ENCODE data around the gene PLCG2.
"Not testable (repeated sequence)": the region's sequence is repeated elsewhere in the genome, so short reads cannot be mapped to it uniquely, and the experiment has no call there.

The PLCG2 gene

GRCh38 chr16:81755915-81756614, 23.0 kb upstream of the PLCG2 start:
- DNase-seq, result no peak

DNA sequence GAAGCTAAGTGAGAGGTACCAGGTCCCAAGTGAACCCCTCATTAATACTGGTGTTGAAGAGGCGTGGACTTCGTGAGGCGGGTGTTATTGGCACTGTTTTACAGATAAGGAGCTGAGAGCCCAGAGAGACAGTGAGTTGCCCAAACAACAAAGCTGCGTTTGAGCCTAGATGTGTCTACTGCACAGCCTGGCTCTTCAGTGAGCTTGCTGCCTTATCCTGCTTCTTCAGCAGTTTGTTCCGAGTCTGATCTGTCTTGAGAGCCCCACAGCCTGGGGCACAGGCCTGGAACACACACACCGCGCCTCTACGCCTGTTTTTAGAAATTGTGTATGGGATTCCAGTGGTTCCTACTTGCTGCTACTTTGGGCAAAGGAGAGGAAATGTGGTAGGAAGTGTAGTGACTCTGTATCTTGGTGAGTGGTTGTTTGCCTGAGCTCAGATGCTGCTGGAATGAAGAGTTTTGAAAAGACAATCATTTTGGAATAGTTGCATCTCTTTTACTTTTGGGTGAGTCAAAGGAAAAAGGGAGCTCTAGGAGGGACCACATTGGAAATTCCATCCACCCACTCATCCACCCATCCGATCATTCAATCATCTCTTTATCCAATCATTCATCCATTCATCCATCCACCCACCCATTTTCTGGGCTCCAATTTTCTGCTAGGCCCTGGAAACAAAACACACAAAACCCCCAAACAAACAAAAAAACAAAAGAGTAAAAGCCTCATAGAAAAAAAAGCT, 22.3 kb upstream of the PLCG2 start:
- no peak for DNase-seq

GRCh38 chr16:81758376-81758775, 20.7 kb upstream of the PLCG2 start:
- DNase-seq, result no peak

GRCh38 chr16:81762322-81762721, 16.8 kb upstream of the PLCG2 start:
- DNase-seq, result not testable (repeated sequence)

GRCh38 chr16:81765111-81765919, 13.8 kb upstream of the PLCG2 start:
- DNase-seq, result no peak

GRCh38 chr16:81765969-81766368, 13.1 kb upstream of the PLCG2 start:
- no peak for DNase-seq

DNA sequence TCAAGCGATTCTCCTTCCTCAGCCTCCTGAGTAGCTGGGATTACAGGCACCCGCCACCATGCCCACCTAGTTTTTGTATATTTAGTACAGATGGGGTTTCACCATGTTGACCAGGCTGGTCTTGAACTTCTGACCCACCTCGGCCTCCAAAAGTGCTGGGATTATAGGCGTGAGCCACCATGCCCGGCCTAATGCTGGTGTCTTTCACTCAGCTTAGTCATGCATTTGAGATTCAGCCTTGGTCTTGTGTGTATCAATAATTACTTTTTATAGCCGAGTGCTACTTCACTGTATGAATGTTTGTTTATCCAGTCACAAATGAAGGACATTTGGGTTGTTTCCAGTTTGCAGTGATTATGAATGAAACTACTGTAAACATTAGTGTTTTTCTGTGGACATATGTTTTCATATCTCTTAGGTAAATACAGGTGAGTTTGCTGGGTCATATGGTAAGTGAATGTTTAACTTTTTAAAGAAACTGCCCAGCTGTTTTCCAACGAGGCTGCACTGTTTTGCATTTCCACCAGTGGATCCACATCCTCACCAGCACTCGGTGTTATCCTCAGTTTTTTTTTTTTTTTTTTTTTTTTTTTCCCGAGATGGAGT, 11.0 kb upstream of the PLCG2 start:
- DNase-seq, result no peak

DNA sequence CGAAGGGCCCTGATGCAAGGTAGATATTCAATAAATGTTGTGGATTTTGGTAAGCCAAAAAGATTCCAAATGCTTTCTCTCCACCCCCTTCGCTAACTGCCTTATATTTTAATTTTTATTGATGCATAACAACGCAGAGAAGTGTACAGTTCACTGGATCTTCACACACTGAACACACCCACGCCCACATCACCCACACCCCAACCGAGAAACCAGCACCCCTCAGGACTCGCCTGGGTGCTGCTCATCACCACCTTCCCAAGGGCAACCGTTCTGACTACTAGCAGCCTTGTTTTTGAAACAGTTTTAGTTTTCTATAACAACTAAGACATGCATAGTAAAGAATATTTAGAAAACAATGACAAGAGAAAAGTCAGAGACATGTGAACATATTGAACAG, 9.1 kb upstream of the PLCG2 start:
- DNase-seq, result no peak

DNA sequence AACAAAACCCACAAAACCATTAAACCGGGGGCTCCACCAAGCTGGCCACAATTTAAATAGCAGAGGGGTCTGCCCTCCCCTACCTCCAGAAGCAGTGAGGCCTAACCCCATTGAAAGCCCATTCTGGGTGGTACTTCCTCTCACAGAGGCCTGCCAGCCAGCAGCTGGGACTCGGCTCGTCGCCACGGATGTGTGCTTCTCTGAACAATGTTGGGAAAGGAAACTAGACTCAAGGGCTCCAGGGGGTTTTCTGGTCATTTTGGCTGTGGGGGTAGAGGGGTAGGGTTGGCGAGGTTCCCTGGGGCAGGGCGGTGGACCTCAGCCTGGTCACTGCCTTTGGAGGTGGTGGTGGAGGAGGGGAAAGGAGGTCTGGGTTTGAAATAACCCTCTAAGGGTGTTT, 4.7 kb upstream of the PLCG2 start:
- DNase-seq, result no peak

- no peak for DNase-seq
These were observed 3.5 kb upstream of the PLCG2 start for GRCh38 chr16:81775570-81775969.

- DNase-seq, result no peak
These were observed 860 bp upstream of the PLCG2 start for GRCh38 chr16:81778231-81778630.

- no peak for DNase-seq
These were observed 637 bp downstream of the PLCG2 start for GRCh38 chr16:81779536-81780320.

GRCh38 chr16:81780350-81780749, 1.3 kb downstream of the PLCG2 start:
- no peak for DNase-seq

DNA sequence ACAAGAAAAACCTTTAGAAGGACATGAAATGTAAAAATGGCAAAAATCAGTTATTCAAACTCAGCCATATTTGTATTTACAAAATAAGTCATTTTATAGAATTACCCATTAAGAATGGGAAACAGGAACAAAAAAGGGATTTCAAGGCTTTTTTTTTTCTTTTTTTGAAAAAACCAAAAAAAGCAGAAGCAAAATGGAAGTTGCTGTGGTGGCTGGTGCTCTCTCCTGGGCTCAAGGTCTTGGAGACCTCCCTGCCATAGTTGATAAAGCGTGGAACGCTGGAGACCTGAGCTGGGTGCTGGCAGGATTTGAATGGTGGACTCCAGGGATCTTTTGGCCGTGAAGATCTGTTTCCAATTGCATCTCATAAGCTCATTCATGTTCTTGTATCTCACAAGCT, 3.1 kb downstream of the PLCG2 start:
- no peak for DNase-seq

DNA sequence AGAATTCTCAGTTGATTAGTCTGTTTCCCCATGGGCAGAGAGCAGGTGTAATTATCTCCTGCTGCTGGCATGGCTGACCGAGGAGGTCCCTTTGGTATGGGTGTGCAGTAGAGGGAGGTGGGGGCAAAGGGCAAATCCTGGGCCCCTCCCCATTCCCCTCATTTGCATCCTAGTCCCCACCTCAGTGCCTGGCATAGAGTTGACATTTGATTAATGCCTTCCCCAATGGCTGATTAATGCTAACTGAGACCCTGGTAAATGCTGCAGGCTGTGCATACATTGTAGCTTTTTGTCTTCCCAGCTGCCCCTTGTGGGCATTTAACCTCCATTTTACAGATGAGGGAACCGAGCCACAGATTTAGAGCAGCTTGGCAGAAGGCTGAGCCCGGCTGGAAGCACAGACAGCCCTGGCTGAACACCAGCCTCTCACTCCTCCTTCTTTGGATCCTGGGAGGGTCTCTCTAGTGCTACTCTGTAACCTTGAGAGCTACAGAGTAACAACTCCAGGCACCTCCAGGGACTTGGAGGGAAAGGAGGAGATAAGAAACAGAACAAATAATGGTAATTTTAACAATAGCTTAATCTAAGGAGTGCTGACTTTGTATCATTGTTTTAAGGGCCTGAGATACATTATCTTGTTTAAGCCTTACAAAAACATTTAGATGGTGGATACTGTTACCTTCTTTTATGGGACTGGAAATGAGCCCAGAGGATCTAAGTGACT, 5.1 kb downstream of the PLCG2 start:
- DNase-seq, result no peak

GRCh38 chr16:81785138-81785924, 6.2 kb downstream of the PLCG2 start:
- DNase-seq, result no peak

DNA sequence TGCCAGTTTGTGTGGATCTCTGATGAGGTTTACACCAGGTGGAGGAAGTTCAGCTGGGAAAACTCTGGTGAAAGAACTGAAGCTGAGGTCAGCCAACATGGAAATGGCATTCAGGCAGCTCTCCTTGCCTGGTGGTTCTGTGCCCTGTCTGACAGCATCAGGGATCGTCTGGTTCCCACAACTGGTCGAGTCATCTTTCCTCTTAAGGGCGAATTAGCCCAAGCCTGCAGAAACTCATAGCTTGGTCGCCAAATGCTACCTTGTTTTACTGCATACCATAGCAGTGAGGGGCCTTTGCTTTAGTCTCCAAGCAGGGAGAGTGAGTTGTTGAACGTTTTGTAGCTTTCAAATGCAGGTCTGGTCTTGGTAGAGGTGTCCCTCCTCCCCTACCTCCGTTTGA, 7.2 kb downstream of the PLCG2 start:
- no peak for DNase-seq

DNA sequence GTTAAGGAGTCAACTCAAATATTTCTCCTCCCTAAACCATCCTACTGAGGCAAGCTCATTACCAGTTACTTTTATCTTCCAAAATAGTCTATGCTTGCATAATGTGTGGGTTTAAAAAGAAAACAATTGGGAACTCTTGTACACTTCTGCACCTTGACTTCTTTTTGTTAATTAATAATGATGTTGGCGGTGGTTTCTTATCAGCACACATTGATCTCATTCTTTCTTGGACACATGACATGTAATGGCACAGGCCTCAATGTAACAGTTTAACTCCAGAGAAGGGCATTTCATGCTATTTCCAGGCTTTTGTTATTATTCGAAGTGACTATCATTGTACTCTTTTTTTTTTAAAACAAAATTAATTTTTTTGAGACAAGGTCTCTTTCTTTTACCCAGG, 7.8 kb downstream of the PLCG2 start:
- DNase-seq, result no peak

DNA sequence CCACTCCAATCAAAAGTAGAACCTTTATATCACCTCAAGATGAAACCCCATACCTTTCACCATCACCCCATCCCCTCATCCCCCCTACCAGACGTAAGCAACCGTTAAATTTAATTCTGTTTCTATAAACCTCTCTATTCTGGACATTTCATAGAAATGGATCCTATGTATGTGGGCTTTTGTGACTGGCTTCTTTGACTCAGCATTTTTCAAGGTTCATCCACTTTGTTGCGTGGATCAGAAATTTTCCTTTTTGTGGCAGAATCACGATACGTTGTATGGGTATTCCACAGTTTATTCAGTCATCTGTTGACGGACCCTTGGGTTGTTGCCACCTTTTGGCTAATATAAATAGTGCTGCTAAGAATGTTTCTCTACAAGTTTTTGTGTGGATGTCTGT, 8.6 kb downstream of the PLCG2 start:
- DNase-seq, result no peak

- DNase-seq, result no peak
These were observed 11.2 kb downstream of the PLCG2 start for GRCh38 chr16:81790277-81790676.

- no peak for DNase-seq
These were observed 11.8 kb downstream of the PLCG2 start for GRCh38 chr16:81790830-81791435.
